ENCODE data around the gene RBM8A.

Gene RBM8A

GRCh38 chr1:145927063-145927886 is at the start of gene RBM8A:
TSS of gene RBM8A (minus strand) at chr1:145927484. CDS start at chr1:145927426, 58 bp downstream.
- peak; percentile 92 for DNase-seq (ENCODE audit: low spot score)

GRCh38 chr1:145977016-145977415 is 49.7 kb upstream of the RBM8A start:
- no peak for DNase-seq (ENCODE audit: low spot score)

GRCh38 chr1:145975216-145975615 is 47.9 kb upstream of the RBM8A start:
- DNase-seq (ENCODE audit: low spot score), result no peak

- no peak for DNase-seq (ENCODE audit: low spot score)
Observed at GRCh38 chr1:145974721-145975120, 47.4 kb upstream of the RBM8A start.

- DNase-seq (ENCODE audit: low spot score), result no peak
Observed at GRCh38 chr1:145972580-145972979, 45.3 kb upstream of the RBM8A start.

GRCh38 chr1:145967288-145967687 is 40.0 kb upstream of the RBM8A start:
- DNase-seq (ENCODE audit: low spot score), result no peak

- DNase-seq (ENCODE audit: low spot score), result no peak
Observed at GRCh38 chr1:145965119-145965744, 37.9 kb upstream of the RBM8A start.

- DNase-seq (ENCODE audit: low spot score), result peak; percentile 94
Observed at GRCh38 chr1:145964328-145965118, 37.2 kb upstream of the RBM8A start, which contains the start of the genes ANKRD34A and POLR3GL. TSS of gene ANKRD34A (minus strand) at chr1:145964575. CDS start at chr1:145961759, 2,816 bp downstream. TSS of gene POLR3GL (plus strand) at chr1:145964690. CDS start at chr1:145974866, 10,176 bp downstream.

DNA sequence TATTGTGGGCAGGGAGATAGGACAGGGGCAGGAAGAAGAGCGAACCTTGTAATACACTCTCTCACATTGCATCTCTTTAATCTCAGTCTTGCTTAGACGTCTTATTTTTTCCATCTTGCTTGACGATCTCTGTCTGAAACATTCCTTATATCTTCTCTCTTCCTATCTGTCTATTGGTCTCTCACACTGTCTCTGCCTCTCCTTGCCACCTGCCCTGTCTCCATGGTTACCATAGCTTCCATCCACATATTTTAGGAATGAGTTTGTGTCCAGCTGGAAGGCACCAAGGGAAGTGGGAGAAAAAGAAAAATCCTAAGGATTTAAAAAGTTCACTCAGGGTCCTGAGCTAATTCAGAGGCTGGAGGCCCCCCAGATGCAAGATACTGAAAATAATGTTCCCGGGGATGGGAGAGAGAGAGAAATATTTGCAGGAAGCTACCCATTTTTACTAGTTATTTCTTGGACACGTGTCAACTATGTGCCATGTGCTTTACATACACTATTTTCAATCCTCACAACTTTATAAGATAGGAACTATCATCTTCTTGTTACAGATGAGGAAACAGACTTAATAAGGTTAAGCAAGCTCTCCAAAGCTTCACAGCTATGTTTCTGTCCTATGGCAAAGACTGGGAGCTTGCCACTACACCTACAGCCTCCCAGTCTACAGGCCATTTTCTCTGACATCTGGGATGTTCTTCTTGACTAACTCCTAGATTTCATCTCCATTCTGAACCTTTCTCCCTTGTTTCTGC is 36.2 kb upstream of the RBM8A start:
- peak; percentile 44 for DNase-seq (ENCODE audit: low spot score)

DNA sequence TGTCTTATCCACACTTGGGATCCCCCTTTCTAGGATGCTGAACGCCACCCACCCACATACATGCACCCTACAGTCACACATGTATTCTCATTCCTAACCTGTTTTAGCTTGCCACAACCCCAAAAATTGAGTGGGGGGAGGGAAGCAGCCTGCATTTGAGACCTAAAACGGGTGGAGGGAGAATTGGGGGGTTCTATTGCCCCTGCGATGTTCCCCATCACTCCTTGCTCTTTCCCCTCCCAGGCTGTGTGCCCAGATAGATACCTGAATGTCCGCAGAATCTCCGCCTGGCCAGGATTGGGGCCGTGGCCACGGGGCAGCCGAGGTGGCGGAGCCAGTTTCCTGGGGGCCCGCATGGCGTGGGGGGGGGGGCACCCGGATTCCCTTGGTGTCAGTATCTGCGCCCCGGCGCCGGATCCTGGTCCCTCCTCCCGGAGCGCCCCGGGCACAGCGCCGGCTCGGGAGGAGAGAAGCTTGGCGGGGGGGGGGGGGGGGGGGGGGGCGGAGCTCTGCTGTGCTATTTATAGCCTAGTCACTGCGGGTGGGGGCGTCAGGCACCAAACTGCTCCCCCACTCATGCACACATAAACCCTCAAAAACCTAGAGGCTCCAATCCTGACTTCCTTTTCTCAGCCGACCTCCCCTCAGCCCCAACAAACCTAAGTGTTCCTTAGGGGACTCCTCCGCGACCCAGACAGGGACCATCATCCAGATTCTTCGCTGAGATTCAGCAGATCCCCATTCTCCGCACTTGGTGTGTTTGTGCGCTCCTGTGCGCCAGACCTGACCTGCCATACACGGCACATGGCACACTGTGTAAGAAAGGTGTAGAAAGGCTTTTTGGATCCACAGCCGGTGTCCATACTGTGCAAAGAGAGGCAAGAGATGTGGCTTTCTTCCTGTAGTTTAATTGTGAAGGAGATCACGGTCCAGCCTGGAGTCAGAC is 35.1 kb upstream of the RBM8A start:
- DNase-seq (ENCODE audit: low spot score), result peak; percentile 86

DNA sequence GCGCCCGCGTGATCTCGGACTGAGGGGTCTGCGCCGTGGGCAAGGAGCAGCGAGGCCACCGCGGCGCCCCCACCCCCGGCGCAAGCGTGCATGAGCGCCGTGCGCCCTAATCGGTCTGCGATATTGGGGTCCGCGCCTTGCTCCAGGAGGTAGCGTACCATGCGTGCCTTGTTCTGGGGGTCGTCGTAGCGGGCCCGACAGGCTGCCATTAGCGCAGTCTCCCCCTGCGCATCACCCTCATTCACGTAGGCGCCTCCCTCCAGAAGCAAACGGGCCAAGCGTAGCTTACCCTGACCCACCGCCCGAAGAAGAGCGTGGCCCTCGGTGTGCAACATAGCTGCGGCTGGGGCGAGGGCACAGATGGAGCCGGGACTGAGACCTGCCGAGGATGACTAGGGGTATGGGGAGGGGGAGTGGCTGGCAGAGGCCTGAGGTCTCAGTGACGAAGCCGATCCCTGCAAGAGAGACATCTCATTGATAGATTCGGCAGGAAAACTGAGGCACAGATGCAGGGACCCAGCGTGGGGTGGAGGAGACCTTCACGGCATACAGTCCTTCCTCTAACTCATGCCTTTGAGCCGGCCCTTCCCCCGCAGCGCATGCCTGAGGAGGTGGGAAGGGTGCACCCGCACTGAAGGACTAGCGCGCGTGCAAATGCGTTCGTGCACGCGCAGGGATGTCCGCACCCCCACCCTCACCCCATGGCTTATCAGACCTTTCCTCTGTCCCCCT is 34.3 kb upstream of the RBM8A start:
- peak; percentile 57 for DNase-seq (ENCODE audit: low spot score)

DNA sequence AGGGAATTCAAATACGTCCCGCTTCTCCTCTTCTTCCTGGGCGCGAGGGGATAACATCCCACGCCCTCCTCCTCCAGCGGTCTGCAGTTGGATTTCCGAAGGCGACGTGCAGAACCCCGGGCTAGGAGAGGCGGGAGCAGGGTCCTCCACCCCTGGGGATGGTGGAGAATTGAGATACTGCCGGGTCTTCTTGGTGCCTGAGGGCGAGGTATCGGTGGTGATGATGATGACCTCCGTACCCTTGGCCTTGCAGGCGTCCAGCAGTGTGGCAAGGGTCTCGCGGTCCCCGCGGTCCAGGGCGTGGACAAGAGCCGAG is 33.8 kb upstream of the RBM8A start:
- DNase-seq (ENCODE audit: low spot score), result no peak

DNA sequence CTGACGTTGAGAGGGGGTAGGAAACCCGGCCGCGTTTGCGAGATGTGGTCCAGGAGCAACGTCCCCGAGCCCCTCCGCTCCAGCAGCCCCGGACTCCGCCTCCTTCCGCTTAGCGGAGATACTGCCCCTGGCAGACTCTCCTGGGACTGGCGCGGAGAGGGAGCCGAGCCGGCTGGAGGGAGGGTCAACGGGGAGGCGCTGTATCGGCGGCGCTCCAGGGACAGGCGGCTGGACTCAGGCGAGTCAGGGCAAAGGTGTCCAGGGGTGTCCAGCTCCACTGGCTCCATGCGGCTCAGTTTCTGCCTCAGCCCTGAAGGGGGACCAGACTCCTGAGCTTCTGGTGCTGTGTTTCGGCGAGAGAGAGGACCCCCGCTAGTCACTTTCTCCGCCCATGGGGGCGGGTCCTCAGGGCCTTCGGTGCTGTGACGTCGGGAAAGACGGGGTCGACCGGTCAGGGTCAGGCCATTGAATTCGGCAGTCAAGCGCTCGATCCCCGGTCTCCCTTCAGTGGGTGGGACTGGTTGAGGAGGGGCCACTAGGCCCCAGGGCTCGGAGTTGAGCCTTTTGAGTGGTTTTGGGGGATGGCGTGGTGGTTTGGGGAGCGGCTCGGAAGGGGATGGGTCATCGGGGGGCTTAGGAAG is 33.3 kb upstream of the RBM8A start:
- peak; percentile 88 for DNase-seq (ENCODE audit: low spot score)

DNA sequence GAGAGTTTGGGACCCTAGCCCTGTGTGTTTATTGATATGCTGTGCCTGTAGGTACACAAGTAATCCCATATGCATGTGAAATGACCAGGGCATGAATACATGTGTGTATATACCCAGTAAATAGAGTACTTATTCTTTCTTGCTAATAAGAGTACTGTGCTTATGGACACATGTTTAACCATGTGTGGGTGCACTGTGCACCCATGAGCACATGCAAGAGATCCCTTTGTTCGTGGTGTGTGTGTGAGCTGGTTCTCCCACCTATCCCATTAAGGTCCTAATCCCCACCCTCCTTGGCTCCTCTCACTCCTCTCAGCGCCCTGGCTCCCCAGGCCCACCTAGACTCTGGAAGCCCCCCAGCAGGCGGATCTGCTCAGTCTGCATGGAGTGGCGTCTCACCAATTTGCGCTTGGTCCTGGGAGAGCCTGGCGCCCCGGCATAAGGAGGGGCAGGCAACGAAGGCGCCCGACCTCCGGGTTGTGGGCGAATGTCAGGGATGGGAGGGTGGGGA is 32.7 kb upstream of the RBM8A start:
- no peak for DNase-seq (ENCODE audit: low spot score)

DNA sequence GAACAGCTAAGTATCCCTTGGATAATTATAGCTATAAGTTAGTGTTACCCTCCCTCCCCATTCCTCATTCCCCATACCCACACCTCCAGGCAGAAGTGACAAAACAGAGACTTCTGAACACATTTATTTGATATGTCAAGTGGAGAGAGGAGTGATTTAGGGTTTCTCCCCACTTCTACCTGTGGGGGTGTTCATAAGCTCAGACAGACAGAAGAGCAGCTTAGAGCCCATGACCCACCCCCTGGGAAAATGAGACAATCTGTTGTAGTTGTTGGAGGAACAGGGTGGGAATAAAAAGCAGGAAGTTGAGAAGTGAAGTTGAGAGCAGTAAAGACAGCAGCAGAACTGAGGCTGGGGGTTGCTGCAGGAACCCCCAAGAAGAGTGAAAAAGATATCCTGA is 32.0 kb upstream of the RBM8A start:
- DNase-seq (ENCODE audit: low spot score), result no peak

DNA sequence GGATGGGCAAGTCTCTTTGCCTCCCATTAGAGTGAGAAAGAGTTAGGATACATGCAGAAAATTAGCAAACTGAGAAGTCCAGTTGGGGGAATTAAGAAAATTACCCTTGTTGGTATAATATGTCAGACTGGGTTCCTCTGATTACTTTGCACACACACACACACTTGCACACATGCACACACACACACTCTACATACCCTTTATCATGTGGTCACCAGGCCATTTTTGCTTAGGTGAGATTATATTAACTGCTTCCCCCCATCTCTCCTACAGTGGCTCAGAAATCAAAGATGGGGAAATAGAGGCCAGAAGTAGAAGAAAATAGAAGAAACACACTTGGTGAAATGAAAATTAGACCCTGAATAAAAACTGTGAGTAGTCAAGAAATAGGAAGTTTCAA is 31.4 kb upstream of the RBM8A start:
- DNase-seq (ENCODE audit: low spot score), result no peak

- peak; percentile 95 for DNase-seq (ENCODE audit: low spot score)
Observed at GRCh38 chr1:145957443-145958319, 30.4 kb upstream of the RBM8A start, which contains the start of gene LIX1L. TSS of gene LIX1L (minus strand) at chr1:145958017. CDS start at chr1:145957927, 90 bp downstream.

DNA sequence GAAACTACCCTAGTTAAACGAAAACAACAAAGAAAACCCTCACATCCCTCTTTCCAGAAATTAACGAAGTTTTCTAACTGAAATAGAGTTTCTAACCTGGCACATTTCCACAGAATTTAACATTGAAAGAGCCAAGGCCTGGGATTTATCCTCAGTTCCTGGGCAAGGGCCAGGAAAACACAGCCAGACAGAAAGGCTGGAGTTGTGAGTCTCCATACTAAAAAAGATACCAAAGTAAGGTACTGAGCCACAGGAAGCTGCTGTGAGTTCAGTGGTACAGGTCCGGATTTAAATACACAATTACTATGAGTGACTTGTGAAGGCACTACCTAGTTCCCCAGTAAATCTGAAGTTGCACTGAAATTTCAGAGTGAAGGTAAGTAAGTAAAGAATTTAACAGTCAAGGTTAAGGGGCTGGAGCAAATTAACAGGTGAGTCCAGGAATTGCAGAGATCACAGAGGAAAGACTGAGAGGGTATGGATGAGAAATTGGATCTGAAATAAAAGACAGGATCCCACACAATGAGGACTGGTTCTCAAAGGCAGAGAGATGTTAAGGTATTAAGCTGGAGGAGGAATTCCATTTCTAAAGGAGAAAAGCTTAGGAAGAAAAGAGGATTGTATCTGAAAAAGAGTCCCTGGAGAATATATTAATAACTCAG is 29.6 kb upstream of the RBM8A start:
- DNase-seq (ENCODE audit: low spot score), result no peak
